GM12872 (cell line): ENCODE data around the gene LMOD1.

Experiments used
- TF ChIP-seq, protein P1 (sequence below): IDR thresholded peaks from 3 replicates; pipeline ENCODE4 v1.5.1; 2011; ENCODE audit warnings: low read depth, mild to moderate bottlenecking, low read length, moderate library complexity; ENCODE audit not compliant: insufficient read depth

The LMOD1 gene

DNA sequence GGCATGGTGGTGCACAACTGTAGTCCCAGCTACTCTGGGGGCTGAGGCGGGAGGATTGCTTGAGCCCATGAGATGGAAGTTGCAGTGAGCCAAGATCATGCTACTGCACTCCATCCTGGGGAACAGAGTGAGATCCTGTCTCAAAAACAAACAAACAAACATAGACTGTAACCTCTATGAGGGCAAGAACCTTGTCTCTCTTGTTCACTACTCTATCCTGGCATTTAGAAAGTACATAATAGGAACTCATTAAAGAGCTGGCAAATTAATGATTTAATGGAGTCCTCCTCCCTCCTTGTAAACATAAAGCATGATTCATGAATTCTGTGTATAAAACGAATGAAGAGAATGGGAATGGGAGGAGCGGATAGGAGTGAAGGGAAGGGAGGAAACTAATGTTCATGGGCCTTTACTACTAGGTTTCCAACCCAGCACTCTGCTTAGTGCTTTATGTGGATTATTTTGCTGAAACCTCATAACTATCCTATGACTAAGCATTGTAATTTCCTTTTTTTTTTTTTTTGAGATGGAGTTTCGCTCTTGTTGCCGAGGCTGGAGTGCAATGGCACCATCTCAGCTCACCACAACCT, 8.6 kb downstream of the LMOD1 start:
- TF ChIP-seq, protein P1, sequence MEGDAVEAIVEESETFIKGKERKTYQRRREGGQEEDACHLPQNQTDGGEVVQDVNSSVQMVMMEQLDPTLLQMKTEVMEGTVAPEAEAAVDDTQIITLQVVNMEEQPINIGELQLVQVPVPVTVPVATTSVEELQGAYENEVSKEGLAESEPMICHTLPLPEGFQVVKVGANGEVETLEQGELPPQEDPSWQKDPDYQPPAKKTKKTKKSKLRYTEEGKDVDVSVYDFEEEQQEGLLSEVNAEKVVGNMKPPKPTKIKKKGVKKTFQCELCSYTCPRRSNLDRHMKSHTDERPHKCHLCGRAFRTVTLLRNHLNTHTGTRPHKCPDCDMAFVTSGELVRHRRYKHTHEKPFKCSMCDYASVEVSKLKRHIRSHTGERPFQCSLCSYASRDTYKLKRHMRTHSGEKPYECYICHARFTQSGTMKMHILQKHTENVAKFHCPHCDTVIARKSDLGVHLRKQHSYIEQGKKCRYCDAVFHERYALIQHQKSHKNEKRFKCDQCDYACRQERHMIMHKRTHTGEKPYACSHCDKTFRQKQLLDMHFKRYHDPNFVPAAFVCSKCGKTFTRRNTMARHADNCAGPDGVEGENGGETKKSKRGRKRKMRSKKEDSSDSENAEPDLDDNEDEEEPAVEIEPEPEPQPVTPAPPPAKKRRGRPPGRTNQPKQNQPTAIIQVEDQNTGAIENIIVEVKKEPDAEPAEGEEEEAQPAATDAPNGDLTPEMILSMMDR: no peak

DNA sequence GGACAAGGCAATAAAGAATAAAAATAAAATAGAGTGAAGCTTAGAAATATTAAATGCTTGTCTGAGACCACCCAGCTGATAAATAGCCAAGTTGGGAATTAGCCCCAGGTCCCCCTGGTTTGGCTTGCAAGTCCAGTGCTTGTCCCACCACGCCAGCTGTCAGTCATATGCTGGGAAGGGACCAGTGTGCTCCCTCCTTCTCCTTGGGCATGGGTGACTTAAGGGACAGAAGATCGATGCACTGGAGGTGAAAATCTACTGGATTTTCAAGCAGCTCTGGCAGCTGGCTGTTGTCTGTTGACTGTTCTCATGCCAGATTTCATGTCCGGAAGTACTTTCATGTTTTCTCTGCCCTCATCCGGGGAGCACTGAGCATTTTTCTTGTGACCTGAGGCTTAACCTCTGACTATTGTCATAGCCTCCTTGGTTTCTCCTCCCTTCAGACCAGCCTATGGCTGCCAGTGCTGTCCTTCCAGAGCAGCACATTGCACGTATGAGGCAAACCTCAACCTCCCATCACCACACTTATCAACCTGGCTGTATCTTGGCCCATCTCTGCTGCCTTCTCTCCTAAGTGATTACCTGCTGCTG, 12.4 kb downstream of the LMOD1 start:
- TF ChIP-seq, protein P1: no peak

DNA sequence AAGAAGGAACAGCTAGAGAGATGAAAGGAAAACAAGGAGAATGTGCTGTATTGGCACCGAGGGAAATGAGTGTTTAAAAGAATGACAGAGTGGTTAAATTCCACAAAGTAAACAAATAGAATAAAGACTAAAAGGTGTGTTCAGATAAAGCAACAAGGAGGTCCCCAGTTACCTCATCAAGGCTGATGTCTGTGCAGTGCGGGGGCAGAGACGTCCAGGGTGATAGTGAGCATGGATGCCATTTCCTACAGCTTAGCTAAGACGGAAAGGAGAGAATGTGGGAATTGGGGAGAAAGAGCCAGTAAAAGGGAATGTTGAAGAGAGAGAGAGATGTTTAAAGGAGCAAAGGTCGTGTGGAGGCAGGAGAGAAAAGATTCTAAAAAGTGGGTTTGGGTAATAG, 15.5 kb downstream of the LMOD1 start:
- TF ChIP-seq, protein P1: no peak

GRCh38 chr1:201930137-201930536, 16.2 kb downstream of the LMOD1 start:
- TF ChIP-seq, protein P1: no peak

GRCh38 chr1:201928266-201928665, 18.1 kb downstream of the LMOD1 start:
- TF ChIP-seq, protein P1: no peak

- TF ChIP-seq, protein P1: no peak
Measured at GRCh38 chr1:201925981-201926645, 20.2 kb downstream of the LMOD1 start.

GRCh38 chr1:201925301-201925567, 21.1 kb downstream of the LMOD1 start:
- TF ChIP-seq, protein P1: no peak
